Sigmoid colon (tissue), 4 donors: ENCODE data around the gene AMACR.

Experiments used
- EP300 ChIP-seq, 4 donors: sonication (generic); formaldehyde crosslinking; IDR thresholded peaks; one replicate each; pipeline ENCODE4 v1.6.1; 2017; ENCODE audit warnings: antibody characterized with exemption in 4 of 4
- POLR2A ChIP-seq, 2 donors: fragments of 450-650 bp; IDR thresholded peaks; one replicate each; pipeline ENCODE4 v1.6.1; 2016; ENCODE audit warnings: antibody characterized with exemption in 2 of 2, mild to moderate bottlenecking in 2 of 2, moderate library complexity in 2 of 2
- TF ChIP-seq, protein P1 (sequence below), 4 experiments: fragments of 450-650 bp in 3 of 4; fragments of 200-600 bp in 1 of 4; IDR thresholded peaks; one replicate each; pipeline ENCODE4 v1.5.1; 2016 to 2019; ENCODE audit warnings: antibody characterized with exemption in 4 of 4, mild to moderate bottlenecking in 3 of 4, moderate library complexity in 2 of 4

DNA sequence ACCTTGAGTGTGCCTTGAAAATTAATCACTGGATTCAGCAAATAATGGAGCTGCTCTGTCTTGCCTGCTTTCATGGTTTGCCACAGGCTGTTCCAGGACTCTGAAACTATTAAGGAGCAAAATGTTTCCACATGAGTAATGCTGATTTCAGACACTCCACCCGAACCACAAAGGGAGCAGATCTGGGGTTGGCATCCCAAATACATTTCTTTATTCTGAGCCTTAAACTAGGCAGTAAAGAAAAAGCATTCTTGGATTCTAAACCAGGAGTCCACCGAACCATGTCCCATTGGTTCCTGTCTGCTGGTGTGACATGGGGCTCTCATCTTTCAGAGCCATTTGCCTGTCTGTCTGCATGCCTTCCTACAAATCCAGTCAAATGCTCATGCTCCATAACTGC is 45.3 kb upstream of the AMACR start:
- no peak for TF ChIP-seq POLR2A (IDR thresholded peaks at IDR 0.05)
- TF ChIP-seq EP300 (IDR thresholded peaks at IDR 0.05), result no peak
- TF ChIP-seq, protein P1, sequence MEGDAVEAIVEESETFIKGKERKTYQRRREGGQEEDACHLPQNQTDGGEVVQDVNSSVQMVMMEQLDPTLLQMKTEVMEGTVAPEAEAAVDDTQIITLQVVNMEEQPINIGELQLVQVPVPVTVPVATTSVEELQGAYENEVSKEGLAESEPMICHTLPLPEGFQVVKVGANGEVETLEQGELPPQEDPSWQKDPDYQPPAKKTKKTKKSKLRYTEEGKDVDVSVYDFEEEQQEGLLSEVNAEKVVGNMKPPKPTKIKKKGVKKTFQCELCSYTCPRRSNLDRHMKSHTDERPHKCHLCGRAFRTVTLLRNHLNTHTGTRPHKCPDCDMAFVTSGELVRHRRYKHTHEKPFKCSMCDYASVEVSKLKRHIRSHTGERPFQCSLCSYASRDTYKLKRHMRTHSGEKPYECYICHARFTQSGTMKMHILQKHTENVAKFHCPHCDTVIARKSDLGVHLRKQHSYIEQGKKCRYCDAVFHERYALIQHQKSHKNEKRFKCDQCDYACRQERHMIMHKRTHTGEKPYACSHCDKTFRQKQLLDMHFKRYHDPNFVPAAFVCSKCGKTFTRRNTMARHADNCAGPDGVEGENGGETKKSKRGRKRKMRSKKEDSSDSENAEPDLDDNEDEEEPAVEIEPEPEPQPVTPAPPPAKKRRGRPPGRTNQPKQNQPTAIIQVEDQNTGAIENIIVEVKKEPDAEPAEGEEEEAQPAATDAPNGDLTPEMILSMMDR (IDR thresholded peaks at IDR 0.05), result no peak
